GM12891 (cell line): ENCODE measurements around the gene MYG1.

Experiments
- DNase-seq: peaks from one replicate; pipeline ENCODE4 v3.0.0; 2011; ENCODE audit warnings: low spot score; ENCODE audit not compliant: insufficient read length
- FAIRE-seq: peaks from 2 replicates; lab custom pipeline; 2011; peaks lifted over from hg19 to GRCh38; lab: Jason Lieb, UNC
- PAX5 ChIP-seq: IDR thresholded peaks from 2 replicates; pipeline ENCODE4 v1.6.1; 2011; ENCODE audit warnings: low read length, moderate library complexity, mild to moderate bottlenecking; ENCODE audit not compliant: insufficient read depth, severe bottlenecking
- POLR2A ChIP-seq: IDR thresholded peaks from 2 replicates; pipeline ENCODE4 v1.6.1; 2011; ENCODE audit warnings: low read depth, low read length, control low read depth
- POLR2AphosphoS5 ChIP-seq: IDR thresholded peaks from 2 replicates; pipeline ENCODE4 v1.6.1; 2011; ENCODE audit warnings: low read depth, low read length, control low read depth
- POU2F2 ChIP-seq: IDR thresholded peaks from 2 replicates; pipeline ENCODE4 v1.6.1; 2011; ENCODE audit warnings: low read depth, mild to moderate bottlenecking, control low read depth, low read length, moderate library complexity
- SPI1 ChIP-seq: IDR thresholded peaks from 2 replicates; pipeline ENCODE4 v1.6.1; 2011; ENCODE audit warnings: low read depth, low read length, control low read depth
- TAF1 ChIP-seq: IDR thresholded peaks from 2 replicates; pipeline ENCODE4 v1.6.1; 2011; ENCODE audit warnings: low read depth, low read length, control low read depth

Gene MYG1

DNA sequence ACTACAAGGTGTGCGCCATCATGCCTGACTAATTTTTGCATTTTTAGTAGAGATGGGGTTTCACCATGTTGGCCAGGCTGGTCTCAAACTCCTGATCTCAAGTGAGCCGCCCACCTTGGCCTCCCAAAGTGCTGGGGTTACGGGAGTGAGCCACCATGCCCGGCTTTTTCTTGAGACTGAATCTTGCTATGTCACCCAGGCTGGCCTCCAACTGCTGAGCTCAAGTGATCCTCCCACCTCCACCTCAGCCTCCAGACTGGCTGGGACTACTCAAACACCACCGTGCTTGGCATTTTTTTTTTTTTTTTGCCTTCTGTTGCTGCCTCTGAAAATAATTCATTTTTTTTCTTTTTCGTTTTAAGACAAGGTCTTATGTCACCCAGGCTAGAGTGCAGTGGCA, 39.6 kb upstream of the MYG1 start:
- TF ChIP-seq SPI1 (no peak), POLR2AphosphoS5 (no peak), POLR2A (no peak), TAF1 (no peak), POU2F2 (no peak), PAX5 (no peak)
- no peak for DNase-seq
- FAIRE-seq: no peak

DNA sequence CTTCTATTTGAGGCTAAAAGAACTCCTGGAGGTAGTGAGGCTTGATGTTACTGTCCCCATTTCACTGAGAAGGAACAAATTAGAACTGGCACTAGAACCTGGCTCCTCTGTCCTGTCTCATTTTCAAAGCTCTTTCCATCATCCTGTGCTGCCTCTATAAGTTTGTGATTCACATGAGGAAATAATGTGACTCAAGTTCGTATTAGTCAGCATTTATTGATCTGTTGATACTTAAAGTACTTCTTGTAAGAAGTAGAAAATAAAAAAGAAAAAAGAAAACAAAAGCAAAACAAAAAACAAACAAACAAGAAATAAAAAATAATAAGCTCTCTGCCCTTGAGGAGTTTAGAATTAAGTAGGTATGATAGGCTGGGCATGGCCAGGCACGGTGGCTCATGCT, 33.7 kb upstream of the MYG1 start:
- TF ChIP-seq POU2F2: no peak
- no peak for TF ChIP-seq POLR2AphosphoS5
- TF ChIP-seq SPI1: no peak
- TF ChIP-seq TAF1: no peak
- no peak for TF ChIP-seq POLR2A
- no peak for TF ChIP-seq PAX5
- FAIRE-seq (no peak), DNase-seq (no peak)

DNA sequence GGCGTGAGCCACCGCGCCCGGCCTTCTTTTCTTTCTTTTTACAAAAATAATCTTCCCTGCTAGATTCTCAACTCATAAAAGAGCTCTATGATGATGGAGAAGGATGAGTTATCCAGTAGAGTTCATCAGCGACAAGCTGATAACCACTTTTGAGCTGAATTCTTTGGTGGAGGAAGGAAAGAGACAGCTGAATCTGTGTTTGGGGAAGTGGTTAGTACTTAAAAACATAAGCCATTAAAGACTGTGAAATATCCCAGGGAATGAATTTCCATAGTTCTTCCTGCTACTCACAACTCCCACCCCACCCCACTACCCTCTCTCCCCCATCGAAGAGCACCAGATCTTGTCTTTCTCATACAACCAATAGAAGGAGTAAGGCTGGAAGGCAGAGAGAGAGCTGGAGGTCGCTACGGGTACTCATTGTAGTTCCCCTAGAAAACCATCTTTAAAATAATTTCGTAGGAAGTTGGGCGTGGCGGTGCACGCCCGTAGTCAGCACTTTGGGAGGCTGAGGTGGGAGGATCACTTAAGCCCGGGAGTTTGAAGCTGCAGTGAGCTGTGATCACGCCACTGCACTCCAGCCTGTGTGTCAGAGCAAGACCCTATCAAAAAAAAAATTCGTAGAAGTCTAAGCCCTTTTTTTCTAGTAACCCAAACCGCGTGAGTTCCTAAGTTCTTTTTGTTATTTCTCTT, 32.0 kb upstream of the MYG1 start:
- FAIRE-seq (no peak), DNase-seq (no peak)
- peak; percentile 33; the same call in 1 of the 2 replicates for TF ChIP-seq SPI1
- no peak for TF ChIP-seq TAF1

DNA sequence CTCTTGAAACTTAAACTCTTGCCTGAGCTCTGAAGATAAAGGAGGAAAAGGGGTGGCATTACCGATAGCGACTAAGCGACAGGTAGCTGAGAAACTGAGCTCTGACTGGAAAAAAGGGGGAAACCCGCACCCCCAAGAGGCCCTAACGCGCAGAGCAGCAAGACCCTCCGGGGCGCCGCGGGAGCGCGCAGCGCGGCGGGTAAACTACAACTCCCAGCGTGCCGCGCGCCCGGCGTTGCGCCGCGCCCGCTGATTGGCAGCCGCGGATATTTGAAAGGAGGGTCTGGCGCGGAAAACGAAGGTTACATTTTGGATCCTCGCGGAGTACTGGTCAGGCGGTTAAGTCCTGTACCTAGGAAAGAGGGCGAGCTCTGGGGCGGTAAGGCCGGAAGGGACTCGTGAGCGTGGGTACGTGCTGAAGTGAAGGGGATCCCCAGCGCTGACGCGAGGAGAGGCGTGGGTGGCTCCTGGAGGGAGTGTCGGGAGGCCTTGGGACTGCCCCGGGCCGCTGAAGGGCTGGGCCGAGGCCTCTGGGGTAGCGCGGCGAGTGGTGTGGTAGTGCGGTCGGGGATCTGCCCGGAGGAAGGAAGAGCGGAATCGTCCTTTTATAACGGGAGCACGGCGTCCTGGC, 31.4 kb upstream of the MYG1 start, which contains the start of gene ESPL1:
Gene ESPL1 (plus strand): TSS at position 301 of the 631 bp plus-strand sequence. CDS start 468 bp downstream, outside the sequence.
- DNase-seq (peak; percentile 91), FAIRE-seq (peak; percentile 94)
- no peak for TF ChIP-seq SPI1
- no peak for TF ChIP-seq POU2F2
- no peak for TF ChIP-seq PAX5
- TF ChIP-seq POLR2AphosphoS5: no peak
- no peak for TF ChIP-seq TAF1

DNA sequence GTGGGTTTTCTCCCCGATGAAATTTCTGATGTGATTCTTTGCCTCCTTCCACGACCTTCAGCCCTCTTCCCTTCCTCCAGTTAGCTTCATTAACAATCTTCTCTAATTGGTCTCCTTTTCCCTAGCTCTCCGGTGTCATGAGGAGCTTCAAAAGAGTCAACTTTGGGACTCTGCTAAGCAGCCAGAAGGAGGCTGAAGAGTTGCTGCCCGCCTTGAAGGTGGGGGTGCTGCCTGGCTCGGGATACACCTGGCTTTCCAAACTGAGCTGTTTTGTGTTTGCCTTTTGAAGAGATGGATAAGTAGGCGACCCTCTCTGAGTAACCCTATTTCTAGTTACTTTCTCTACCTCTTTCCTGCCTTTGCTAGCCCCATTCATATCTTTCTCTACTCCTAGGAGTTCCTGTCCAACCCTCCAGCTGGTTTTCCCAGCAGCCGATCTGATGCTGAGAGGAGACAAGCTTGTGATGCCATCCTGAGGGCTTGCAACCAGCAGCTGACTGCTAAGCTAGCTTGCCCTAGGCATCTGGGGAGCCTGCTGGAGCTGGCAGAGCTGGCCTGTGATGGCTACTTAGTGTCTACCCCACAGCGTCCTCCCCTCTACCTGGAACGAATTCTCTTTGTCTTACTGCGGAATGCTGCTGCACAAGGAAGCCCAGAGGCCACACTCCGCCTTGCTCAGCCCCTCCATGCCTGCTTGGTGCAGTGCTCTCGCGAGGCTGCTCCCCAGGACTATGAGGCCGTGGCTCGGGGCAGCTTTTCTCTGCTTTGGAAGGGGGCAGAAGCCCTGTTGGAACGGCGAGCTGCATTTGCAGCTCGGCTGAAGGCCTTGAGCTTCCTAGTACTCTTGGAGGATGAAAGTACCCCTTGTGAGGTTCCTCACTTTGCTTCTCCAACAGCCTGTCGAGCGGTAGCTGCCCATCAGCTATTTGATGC, 30.6 kb upstream of the MYG1 start:
- TF ChIP-seq POLR2AphosphoS5: no peak
- TF ChIP-seq SPI1: no peak
- no peak for TF ChIP-seq PAX5
- TF ChIP-seq POLR2A: no peak
- TF ChIP-seq TAF1: no peak
- TF ChIP-seq POU2F2: no peak
- FAIRE-seq: no peak
- no peak for DNase-seq

DNA sequence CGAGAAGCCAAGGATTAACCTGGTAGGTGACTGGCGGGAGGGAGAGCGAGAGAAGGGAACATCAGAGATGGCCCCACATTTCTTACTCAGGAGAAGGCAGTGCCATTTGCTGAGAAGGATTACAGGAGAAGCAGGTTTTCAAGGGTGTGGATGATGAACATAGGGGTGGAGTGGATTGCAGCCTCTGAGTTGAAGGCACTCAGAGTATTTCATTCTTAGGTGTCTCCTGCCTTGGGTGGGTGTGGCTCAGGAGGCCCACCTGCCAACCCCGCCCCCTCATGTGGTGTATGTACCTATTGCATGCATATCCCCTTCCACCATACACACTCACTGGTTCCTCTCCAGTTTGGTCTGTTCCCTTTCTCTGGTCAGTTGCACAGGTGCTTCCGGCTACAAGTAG, 25.1 kb upstream of the MYG1 start:
- no peak for FAIRE-seq
- TF ChIP-seq SPI1: no peak
- no peak for TF ChIP-seq POU2F2
- no peak for TF ChIP-seq PAX5
- no peak for TF ChIP-seq POLR2A
- TF ChIP-seq POLR2AphosphoS5: no peak
- no peak for TF ChIP-seq TAF1
- no peak for DNase-seq

DNA sequence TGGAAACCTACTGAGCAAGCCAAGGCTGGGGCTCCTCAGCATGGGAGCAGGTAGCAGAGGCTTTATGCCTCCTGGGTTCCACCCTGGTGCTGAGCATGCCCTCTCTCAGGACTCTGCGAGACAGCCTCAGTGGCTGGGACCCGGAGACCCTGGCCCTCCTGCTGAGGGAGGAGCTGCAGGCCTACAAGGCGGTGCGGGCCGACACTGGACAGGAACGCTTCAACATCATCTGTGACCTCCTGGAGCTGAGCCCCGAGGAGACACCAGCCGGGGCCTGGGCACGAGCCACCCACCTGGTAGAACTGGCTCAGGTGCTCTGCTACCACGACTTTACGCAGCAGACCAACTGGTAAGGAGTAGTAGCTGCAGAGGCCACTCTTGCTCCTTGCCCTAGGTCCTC, 23.0 kb upstream of the MYG1 start:
- DNase-seq (no peak), FAIRE-seq (no peak)
- TF ChIP-seq PAX5 (no peak), POLR2AphosphoS5 (no peak), TAF1 (no peak), SPI1 (no peak), POU2F2 (no peak), POLR2A (no peak)

DNA sequence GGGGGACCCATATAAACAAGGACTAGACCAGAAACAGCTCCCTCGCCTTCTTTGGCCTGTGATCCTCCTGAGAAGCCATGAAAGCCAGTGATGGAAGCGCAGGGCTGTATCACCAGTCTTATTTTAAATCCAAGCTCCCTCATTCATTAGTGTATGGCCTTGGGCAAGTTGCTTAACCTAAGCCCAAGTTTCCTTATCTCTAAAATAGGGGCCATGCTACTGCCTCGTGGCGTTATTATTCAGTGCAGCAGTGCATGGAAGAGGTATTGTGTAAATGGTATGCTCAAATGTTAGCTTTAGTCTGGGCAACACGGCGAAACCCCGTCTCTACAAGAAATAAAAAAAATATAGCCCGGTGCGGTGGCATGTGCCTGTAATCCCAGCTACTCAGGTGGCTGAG, 21.5 kb upstream of the MYG1 start:
- FAIRE-seq: no peak

DNA sequence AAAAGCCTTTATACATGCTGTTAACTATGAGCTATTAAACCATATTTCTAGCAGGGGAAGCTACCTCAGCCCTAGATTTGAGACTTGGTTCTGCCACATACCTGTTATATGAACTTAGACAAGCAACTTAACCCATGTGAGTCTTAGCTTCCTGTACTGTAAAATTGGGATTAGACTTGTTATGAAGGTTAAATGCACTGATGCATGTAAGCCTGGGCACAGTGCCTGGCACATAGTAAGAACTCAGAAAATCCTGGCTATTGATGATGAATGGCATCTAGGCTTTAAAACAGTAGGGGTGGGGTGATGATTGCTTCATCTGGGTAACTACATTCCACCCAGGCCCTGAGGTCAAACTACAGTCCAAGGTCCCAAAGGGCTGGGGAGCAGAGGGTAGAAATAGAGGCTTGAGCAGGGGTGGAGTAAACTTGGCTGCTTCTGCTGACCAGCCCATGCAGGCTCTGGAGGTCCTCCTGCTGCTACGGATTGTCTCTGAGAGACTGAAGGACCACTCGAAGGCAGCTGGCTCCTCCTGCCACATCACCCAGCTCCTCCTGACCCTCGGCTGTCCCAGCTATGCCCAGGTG, 20.1 kb upstream of the MYG1 start:
- TF ChIP-seq POLR2AphosphoS5: no peak
- no peak for TF ChIP-seq PAX5
- no peak for TF ChIP-seq POU2F2
- no peak for TF ChIP-seq SPI1
- no peak for TF ChIP-seq TAF1
- TF ChIP-seq POLR2A: no peak
- FAIRE-seq (no peak), DNase-seq (no peak)

More for the DNA sequence above, 21.5 kb upstream of the MYG1 start:
- DNase-seq: no peak
- TF ChIP-seq POLR2AphosphoS5 (no peak), TAF1 (no peak), SPI1 (no peak), PAX5 (no peak), POU2F2 (no peak), POLR2A (no peak)
